ENCODE data around the gene UAP1L1.

GRCh38 chr9:137035937-137036336 lies 41.4 kb upstream of the UAP1L1 start:
- TF ChIP-seq, protein P1, sequence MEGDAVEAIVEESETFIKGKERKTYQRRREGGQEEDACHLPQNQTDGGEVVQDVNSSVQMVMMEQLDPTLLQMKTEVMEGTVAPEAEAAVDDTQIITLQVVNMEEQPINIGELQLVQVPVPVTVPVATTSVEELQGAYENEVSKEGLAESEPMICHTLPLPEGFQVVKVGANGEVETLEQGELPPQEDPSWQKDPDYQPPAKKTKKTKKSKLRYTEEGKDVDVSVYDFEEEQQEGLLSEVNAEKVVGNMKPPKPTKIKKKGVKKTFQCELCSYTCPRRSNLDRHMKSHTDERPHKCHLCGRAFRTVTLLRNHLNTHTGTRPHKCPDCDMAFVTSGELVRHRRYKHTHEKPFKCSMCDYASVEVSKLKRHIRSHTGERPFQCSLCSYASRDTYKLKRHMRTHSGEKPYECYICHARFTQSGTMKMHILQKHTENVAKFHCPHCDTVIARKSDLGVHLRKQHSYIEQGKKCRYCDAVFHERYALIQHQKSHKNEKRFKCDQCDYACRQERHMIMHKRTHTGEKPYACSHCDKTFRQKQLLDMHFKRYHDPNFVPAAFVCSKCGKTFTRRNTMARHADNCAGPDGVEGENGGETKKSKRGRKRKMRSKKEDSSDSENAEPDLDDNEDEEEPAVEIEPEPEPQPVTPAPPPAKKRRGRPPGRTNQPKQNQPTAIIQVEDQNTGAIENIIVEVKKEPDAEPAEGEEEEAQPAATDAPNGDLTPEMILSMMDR (IDR thresholded peaks at IDR 0.05; ENCODE audit: insufficient read depth, low read length), result no peak
- TF ChIP-seq POLR2AphosphoS5 (IDR thresholded peaks at IDR 0.05; ENCODE audit: low read depth), result 0 out of 2 replicates have a peak, but pooled peaks have one; percentile 18
- TF ChIP-seq, protein P2, sequence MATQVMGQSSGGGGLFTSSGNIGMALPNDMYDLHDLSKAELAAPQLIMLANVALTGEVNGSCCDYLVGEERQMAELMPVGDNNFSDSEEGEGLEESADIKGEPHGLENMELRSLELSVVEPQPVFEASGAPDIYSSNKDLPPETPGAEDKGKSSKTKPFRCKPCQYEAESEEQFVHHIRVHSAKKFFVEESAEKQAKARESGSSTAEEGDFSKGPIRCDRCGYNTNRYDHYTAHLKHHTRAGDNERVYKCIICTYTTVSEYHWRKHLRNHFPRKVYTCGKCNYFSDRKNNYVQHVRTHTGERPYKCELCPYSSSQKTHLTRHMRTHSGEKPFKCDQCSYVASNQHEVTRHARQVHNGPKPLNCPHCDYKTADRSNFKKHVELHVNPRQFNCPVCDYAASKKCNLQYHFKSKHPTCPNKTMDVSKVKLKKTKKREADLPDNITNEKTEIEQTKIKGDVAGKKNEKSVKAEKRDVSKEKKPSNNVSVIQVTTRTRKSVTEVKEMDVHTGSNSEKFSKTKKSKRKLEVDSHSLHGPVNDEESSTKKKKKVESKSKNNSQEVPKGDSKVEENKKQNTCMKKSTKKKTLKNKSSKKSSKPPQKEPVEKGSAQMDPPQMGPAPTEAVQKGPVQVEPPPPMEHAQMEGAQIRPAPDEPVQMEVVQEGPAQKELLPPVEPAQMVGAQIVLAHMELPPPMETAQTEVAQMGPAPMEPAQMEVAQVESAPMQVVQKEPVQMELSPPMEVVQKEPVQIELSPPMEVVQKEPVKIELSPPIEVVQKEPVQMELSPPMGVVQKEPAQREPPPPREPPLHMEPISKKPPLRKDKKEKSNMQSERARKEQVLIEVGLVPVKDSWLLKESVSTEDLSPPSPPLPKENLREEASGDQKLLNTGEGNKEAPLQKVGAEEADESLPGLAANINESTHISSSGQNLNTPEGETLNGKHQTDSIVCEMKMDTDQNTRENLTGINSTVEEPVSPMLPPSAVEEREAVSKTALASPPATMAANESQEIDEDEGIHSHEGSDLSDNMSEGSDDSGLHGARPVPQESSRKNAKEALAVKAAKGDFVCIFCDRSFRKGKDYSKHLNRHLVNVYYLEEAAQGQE (IDR thresholded peaks at IDR 0.05; ENCODE audit: insufficient replicate concordance, low read depth), result no peak

Data from HL-60 (cell line).